PC-9 (cell line): ENCODE measurements around the gene MAB21L1. TPM values are rescaled to one million over a fixed set of nuclear protein-coding genes. Genes with fewer than 3 reads are reported as not detected.

Source experiments
- Bru-seq: library from RNA; stranded (reverse); fragments of 400-500 nt; gene quantifications from one replicate; lab custom pipeline; 2021; lab: Mats Ljungman, UMichigan
- BruChase-seq, 2 experiments: library from RNA; stranded (reverse); fragments of 400-500 nt; gene quantifications; one replicate each; lab custom pipeline; 2021; lab: Mats Ljungman, UMichigan
- BruUV-seq: library from RNA; stranded (reverse); fragments of 400-500 nt; replicated peaks from 2 replicates; lab custom pipeline; 2021; lab: Mats Ljungman, UMichigan
- CTCF ChIA-PET: fragments of 300-600 bp; sonication (Branson Sonifier 250); formaldehyde crosslinking; loops from one replicate; lab custom pipeline; 2022; ENCODE audit warnings: antibody characterized with exemption; lab: Charles Lee
- POLR2A ChIA-PET: fragments of 300-600 bp; sonication (Branson Sonifier 250); formaldehyde crosslinking; loops from one replicate; lab custom pipeline; 2022; ENCODE audit warnings: antibody characterized with exemption; ENCODE audit not compliant: unreplicated experiment; lab: Charles Lee
- DNase-seq, 2 experiments: peaks; one replicate each; pipeline versions ENCODE4 v3.0.0 to v3.0.0-alpha.2; 2015 to 2022; ENCODE audit warnings: mixed read lengths in 1 of 2
- H2AFZ ChIP-seq: fragments of 200-600 bp; sonication (generic); 2 replicates; pipeline ENCODE4 v1.8.1; 2017; ENCODE audit warnings: antibody characterized with exemption
- H3F3A ChIP-seq: fragments of 200-600 bp; sonication (generic); 2 replicates; pipeline ENCODE4 v1.8.1; 2017; ENCODE audit warnings: antibody characterized with exemption, mild to moderate bottlenecking, low read depth; ENCODE audit not compliant: insufficient read depth
- H3K27ac ChIP-seq: fragments of 200-600 bp; sonication (generic); 2 replicates; pipeline ENCODE4 v1.6.1; 2016; ENCODE audit warnings: mixed run types
- H3K27me3 ChIP-seq: fragments of 200-600 bp; sonication (generic); 2 replicates; pipeline ENCODE4 v1.6.1; 2016; ENCODE audit warnings: low read depth, mixed run types; ENCODE audit not compliant: insufficient read depth
- H3K36me3 ChIP-seq: fragments of 200-600 bp; sonication (generic); 2 replicates; pipeline ENCODE4 v1.6.1; 2016; ENCODE audit warnings: low read depth, mixed run types
- H3K4me1 ChIP-seq: fragments of 200-600 bp; sonication (generic); replicated peaks from 2 replicates; pipeline ENCODE4 v1.6.1; 2016; ENCODE audit warnings: mixed run types; ENCODE audit not compliant: insufficient read depth
- H3K4me2 ChIP-seq: fragments of 200-600 bp; sonication (generic); 2 replicates; pipeline ENCODE4 v1.6.1; 2017; ENCODE audit warnings: mixed run types
- H3K4me3 ChIP-seq: fragments of 200-600 bp; sonication (generic); 2 replicates; pipeline ENCODE4 v1.6.1; 2016; ENCODE audit warnings: mixed run types
- H3K79me2 ChIP-seq: fragments of 200-600 bp; sonication (generic); 2 replicates; pipeline ENCODE4 v1.6.1; 2017; ENCODE audit warnings: low read depth, mixed run types
- H3K9me2 ChIP-seq: fragments of 200-600 bp; sonication (generic); 2 replicates; pipeline ENCODE4 v1.8.1; 2017; ENCODE audit warnings: mild to moderate bottlenecking; ENCODE audit not compliant: insufficient read depth
- H3K9me3 ChIP-seq: fragments of 200-600 bp; sonication (generic); 2 replicates; pipeline ENCODE4 v1.8.1; 2016; ENCODE audit warnings: low read depth; ENCODE audit not compliant: insufficient read depth
- H4K20me1 ChIP-seq: fragments of 200-600 bp; sonication (generic); 2 replicates; pipeline ENCODE4 v1.8.1; 2017; ENCODE audit not compliant: insufficient read depth
- EZH2 ChIP-seq: fragments of 200-600 bp; sonication (generic); IDR thresholded peaks from 2 replicates; pipeline ENCODE4 v1.8.0; 2017; ENCODE audit warnings: antibody characterized with exemption, low read depth
- intact Hi-C: fragments of 100-400 bp; cut with micrococcal nuclease; formaldehyde crosslinking; loops from one replicate; pipeline ENCODE4 v1.10.0; 2022; ENCODE audit not compliant: unreplicated experiment
- long read RNA-seq: library from polyadenylated mRNA; stranded (forward); transcript quantifications from one replicate; pipeline ENCODE4 v2.0.0, GENCODE V29; 2022
- total RNA-seq: library from RNA; stranded (reverse); gene quantifications from 2 replicates; pipeline ENCODE4 v1.2.3, GENCODE V29; 2021
- TF ChIP-seq, protein P1 (sequence below): fragments of 200-600 bp; sonication (generic); conservative IDR thresholded peaks from 2 replicates; pipeline ENCODE4 v1.6.1; 2017; ENCODE audit warnings: mixed run types, antibody characterized with exemption, mild to moderate bottlenecking, moderate library complexity

MAB21L1 gene
- total RNA-seq (not detected in 2 replicates), Bru-seq, nascent RNA (not detected), BruChase-seq, experiment 1, labeled RNA remaining after a 2-hour chase (not detected), BruChase-seq, experiment 2, labeled RNA remaining after a 6-hour chase (not detected)
- long read RNA-seq: 0 reads

DNA sequence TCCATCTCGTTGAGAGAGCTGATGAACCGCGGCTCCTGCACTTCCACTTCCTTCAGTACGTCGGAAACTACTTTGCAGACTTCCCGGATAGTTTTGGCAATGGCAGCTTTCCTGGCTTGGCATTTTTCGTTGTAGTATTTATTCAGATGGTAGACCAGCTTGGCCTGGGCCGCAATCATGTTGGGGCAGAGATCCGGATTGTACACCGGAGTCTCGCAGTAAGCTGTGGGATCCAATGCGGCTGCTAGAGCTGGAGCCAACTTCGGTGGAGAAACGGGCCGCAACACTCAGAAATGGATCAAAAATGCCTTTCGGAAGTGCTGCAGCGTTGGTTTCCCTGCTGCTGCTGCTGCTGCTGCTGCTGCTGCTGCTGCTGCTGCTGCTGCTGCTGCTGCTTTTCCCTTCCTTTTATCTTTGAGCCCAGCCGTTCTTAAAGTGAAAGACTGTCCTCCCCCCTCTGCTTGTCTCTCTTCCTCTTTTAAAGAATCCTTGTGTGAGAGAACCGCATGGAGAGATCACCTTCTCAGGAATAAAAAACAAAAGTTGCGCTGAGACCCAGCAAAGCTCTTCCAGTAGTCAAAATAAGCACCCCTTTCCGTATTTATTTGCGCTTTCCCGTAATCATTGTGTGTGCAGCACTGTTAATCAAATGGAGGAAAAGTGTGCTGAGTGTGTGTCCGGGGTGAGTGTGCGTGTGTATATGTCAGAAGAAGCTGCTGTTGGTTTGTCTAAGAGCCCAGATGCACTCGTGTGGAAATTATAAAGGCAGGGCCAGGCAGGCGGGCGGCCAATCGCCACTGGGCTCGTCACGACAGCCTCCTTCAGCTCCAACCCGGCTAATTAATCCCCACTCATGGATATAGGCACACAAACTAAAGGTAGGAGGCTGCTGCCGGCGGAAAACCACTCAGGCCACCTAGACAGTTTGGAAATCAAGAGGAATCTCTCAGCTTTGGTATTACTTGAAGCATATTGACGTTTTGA lies at the start of gene MAB21L1:
Gene MAB21L1 (minus strand): TSS at position 730 of the 984 bp plus-strand sequence. CDS start 551 bp downstream, at position 179.
- no peak within 1 kb of the TSS for H3K4me2 ChIP-seq
- no peaks in the 10 kb centered on the region for H4K20me1 ChIP-seq
- H3K27me3 ChIP-seq: no peaks in the 10 kb centered on the region
- H2AFZ ChIP-seq: no peak within 1 kb of the TSS
- BruUV-seq: no TSS peak
- H3K4me3 ChIP-seq: no peak within 1 kb of the TSS
- ChIA-PET POLR2A (no interaction called here), CTCF (no interaction called here)
- no peaks in the 10 kb centered on the region for H3K36me3 ChIP-seq
- H3K9me2 ChIP-seq: no peaks in the 10 kb centered on the region
- no peaks in the 10 kb centered on the region for H3F3A ChIP-seq
- H3K79me2 ChIP-seq: no peaks in the 10 kb centered on the region
- H3K9me3 ChIP-seq: no peaks in the 10 kb centered on the region; the same call in 1 of the 2 replicates
- no peak for TF ChIP-seq EZH2
- TF ChIP-seq, protein P1, sequence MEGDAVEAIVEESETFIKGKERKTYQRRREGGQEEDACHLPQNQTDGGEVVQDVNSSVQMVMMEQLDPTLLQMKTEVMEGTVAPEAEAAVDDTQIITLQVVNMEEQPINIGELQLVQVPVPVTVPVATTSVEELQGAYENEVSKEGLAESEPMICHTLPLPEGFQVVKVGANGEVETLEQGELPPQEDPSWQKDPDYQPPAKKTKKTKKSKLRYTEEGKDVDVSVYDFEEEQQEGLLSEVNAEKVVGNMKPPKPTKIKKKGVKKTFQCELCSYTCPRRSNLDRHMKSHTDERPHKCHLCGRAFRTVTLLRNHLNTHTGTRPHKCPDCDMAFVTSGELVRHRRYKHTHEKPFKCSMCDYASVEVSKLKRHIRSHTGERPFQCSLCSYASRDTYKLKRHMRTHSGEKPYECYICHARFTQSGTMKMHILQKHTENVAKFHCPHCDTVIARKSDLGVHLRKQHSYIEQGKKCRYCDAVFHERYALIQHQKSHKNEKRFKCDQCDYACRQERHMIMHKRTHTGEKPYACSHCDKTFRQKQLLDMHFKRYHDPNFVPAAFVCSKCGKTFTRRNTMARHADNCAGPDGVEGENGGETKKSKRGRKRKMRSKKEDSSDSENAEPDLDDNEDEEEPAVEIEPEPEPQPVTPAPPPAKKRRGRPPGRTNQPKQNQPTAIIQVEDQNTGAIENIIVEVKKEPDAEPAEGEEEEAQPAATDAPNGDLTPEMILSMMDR: no peak
- H3K27ac ChIP-seq: no peak within 1 kb of the TSS
- no peaks in the 10 kb centered on the region for H3K4me1 ChIP-seq
- intact Hi-C loops: no loop called here
- no peak for DNase-seq

DNA sequence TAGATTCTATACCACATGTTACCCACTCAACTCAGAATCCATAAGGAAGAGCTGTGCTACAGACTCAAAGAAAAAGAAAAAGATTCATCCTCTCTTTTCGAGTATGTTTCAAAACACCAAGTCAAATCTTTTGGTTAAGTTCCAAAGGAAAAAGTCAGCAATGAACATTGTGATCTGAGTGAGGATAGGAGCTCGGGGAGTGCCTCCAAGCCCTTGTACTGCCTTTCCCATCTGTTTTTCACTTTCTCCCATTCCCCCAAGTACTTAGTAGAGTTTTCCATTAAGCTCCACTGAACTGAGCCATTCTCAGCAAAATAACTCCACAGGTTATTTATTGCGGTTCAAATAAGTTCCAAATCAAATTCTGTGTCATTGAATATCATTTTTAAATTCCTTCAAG lies 47.7 kb upstream of the MAB21L1 start:
- Histone ChIP-seq H3K9me2 (no peaks in the 10 kb centered on the region), H4K20me1 (no peaks in the 10 kb centered on the region), H3K9me3 (no peaks in the 10 kb centered on the region), H3K27ac (no peak overlapping the region), H3K27me3 (no peaks in the 10 kb centered on the region), H3K4me1 (no peaks in the 10 kb centered on the region), H3K4me2 (no peak overlapping the region), H2AFZ (no peak overlapping the region), H3K36me3 (no peaks in the 10 kb centered on the region), H3K79me2 (no peaks in the 10 kb centered on the region), H3K4me3 (no peak overlapping the region), H3F3A (no peaks in the 10 kb centered on the region)
- POLR2A ChIA-PET: no interaction called here
- TF ChIP-seq, protein P1: no peak
- CTCF ChIA-PET: no interaction called here
- no TSS peak for BruUV-seq
- DNase-seq: no peak
- intact Hi-C loops: no loop called here

DNA sequence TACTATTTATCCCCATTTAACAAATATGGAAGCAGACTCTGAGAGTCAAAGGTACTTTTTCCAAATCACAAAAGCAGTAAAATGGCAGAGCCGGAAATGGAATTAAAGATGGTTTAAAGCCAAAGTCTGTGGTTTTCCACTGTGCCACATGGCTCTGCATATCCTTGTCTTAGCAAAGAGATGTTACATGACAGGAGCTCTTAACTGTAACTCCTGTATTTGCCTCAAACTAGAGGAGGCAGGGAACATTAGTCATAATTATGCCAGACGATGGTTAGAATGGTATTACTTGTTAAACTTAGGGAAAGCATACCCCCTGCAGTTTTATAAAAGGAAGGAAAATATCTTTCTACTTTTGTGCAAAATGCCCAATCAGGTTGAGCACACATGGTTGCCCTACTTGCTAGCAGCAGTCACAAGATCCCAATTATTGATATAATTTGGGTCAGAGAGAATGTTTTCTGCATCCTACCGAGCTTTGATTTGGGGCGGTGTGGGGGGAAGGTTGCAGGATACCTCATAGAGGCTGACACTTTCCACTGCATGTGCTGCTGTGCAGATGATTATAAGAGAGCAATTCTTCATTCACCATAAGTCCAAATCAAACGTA lies 42.0 kb upstream of the MAB21L1 start:
- no peaks in the 10 kb centered on the region for H4K20me1 ChIP-seq
- no peak overlapping the region for H2AFZ ChIP-seq
- no peak for DNase-seq
- BruUV-seq: no TSS peak
- H3F3A ChIP-seq: no peaks in the 10 kb centered on the region
- TF ChIP-seq, protein P1: no peak
- TF ChIP-seq EZH2: no peak
- H3K27ac ChIP-seq: no peak overlapping the region
- no peaks in the 10 kb centered on the region; the same call in 1 of the 2 replicates for H3K9me2 ChIP-seq
- no peaks in the 10 kb centered on the region for H3K4me1 ChIP-seq
- H3K27me3 ChIP-seq: no peaks in the 10 kb centered on the region
- no peak overlapping the region for H3K4me2 ChIP-seq
- POLR2A ChIA-PET: no interaction called here
- CTCF ChIA-PET: no interaction called here
- intact Hi-C loops: no loop called here
- no peaks in the 10 kb centered on the region for H3K9me3 ChIP-seq
- H3K79me2 ChIP-seq: no peaks in the 10 kb centered on the region
- H3K36me3 ChIP-seq: no peaks in the 10 kb centered on the region
- no peak overlapping the region for H3K4me3 ChIP-seq
